SU-DHL-6 (cell line): ENCODE results near the gene HOXC6.

Source experiments
- H2AFZ ChIP-seq: fragments of 200-600 bp; sonication (generic); 2 replicates; pipeline ENCODE4 v1.6.1; 2014; ENCODE audit warnings: low read depth, mild to moderate bottlenecking, moderate library complexity, mixed read lengths, antibody characterized with exemption, low read length; ENCODE audit not compliant: severe bottlenecking
- H3F3A ChIP-seq: fragments of 200-600 bp; shearing (Covaris generic); 2 replicates; pipeline ENCODE4 v1.6.0; 2016; ENCODE audit warnings: antibody characterized with exemption, mild to moderate bottlenecking; ENCODE audit not compliant: insufficient read depth
- H3K27ac ChIP-seq: fragments of 200-600 bp; sonication (generic); 2 replicates; pipeline ENCODE4 v1.5.1; 2016; ENCODE audit warnings: low read depth, mild to moderate bottlenecking, low read length, moderate library complexity, mixed read lengths
- H3K27me3 ChIP-seq: fragments of 200-600 bp; sonication (generic), shearing (Covaris generic); 2 replicates; pipeline ENCODE4 v1.6.0; 2014; ENCODE audit warnings: mild to moderate bottlenecking, low read length
- H3K36me3 ChIP-seq: fragments of 200-600 bp; sonication (generic); 2 replicates; pipeline ENCODE4 v1.6.1; 2014; ENCODE audit warnings: mild to moderate bottlenecking, low read length, mixed read lengths
- H3K4me2 ChIP-seq: fragments of 300-600, 200-600 bp; shearing (Covaris generic), sonication (generic); 2 replicates; pipeline ENCODE4 v1.6.0; 2014; ENCODE audit warnings: low read length, low read depth, mild to moderate bottlenecking; ENCODE audit not compliant: poor library complexity, severe bottlenecking
- H3K4me3 ChIP-seq: fragments of 200-600 bp; sonication (generic); 2 replicates; pipeline ENCODE4 v1.5.1; 2014; ENCODE audit warnings: antibody characterized with exemption, low read length, mild to moderate bottlenecking, mixed read lengths; ENCODE audit not compliant: insufficient read depth, poor library complexity, severe bottlenecking
- H3K79me2 ChIP-seq: fragments of 200-600 bp; sonication (generic); 2 replicates; pipeline ENCODE4 v1.6.1; 2014; ENCODE audit warnings: mild to moderate bottlenecking, low read length, moderate library complexity; ENCODE audit not compliant: insufficient read depth
- H3K9ac ChIP-seq: fragments of 200-600 bp; sonication (generic); 2 replicates; pipeline ENCODE4 v1.7.0; 2014; ENCODE audit warnings: mild to moderate bottlenecking, low read length
- H3K9me2 ChIP-seq: fragments of 200-600 bp; sonication (generic); replicated peaks from 2 replicates; pipeline ENCODE4 v1.6.1; 2014; ENCODE audit warnings: low read length; ENCODE audit not compliant: insufficient read depth
- H3K9me3 ChIP-seq: fragments of 200-600 bp; sonication (generic); 2 replicates; pipeline ENCODE4 v1.6.1; 2014; ENCODE audit warnings: low read length, mixed read lengths; ENCODE audit not compliant: insufficient read depth
- H4K20me1 ChIP-seq: fragments of 200-600 bp; sonication (generic); 2 replicates; pipeline ENCODE4 v1.6.1; 2014; ENCODE audit warnings: low read depth, mild to moderate bottlenecking, antibody characterized with exemption, low read length, moderate library complexity, mixed read lengths
- CTCF ChIP-seq: fragments of 200-600 bp; sonication (generic); IDR thresholded peaks from one replicate; pipeline ENCODE4 v1.5.1; 2017; ENCODE audit warnings: antibody characterized with exemption, mild to moderate bottlenecking, low read length, moderate library complexity; ENCODE audit not compliant: insufficient read depth, poor library complexity, severe bottlenecking
- EZH2phosphoT487 ChIP-seq: fragments of 200-600 bp; sonication (generic), shearing (Covaris generic); conservative IDR thresholded peaks from 2 replicates; pipeline ENCODE4 v1.6.1; 2018; ENCODE audit warnings: mild to moderate bottlenecking, antibody characterized with exemption, low read length, moderate library complexity, mixed read lengths

Gene HOXC6

GRCh38 chr12:53982648-53983567, 45.3 kb upstream of the HOXC6 start:
- no peak overlapping the region for H3K27ac ChIP-seq
- TF ChIP-seq EZH2phosphoT487 (no peak), CTCF (no peak)
- H3K4me3 ChIP-seq: no peak overlapping the region
- H4K20me1 ChIP-seq: no peaks in the 10 kb centered on the region
- H3K4me2 ChIP-seq: no peak overlapping the region
- H3K27me3 ChIP-seq: no peaks in the 10 kb centered on the region
- H3K9ac ChIP-seq: no peak overlapping the region
- H3K36me3 ChIP-seq: no peaks in the 10 kb centered on the region
- no peaks in the 10 kb centered on the region for H3F3A ChIP-seq
- no peak overlapping the region for H2AFZ ChIP-seq
- H3K79me2 ChIP-seq: no peaks in the 10 kb centered on the region
- no peaks in the 10 kb centered on the region for H3K9me2 ChIP-seq
- H3K9me3 ChIP-seq: no peaks in the 10 kb centered on the region

- no peaks in the 10 kb centered on the region for H3K36me3 ChIP-seq
- no peak overlapping the region for H3K9ac ChIP-seq
- no peak overlapping the region for H2AFZ ChIP-seq
- no peaks in the 10 kb centered on the region for H3K9me2 ChIP-seq
- no peak overlapping the region for H3K27ac ChIP-seq
- H3K27me3 ChIP-seq: no peaks in the 10 kb centered on the region
- no peaks in the 10 kb centered on the region for H4K20me1 ChIP-seq
- H3K9me3 ChIP-seq: no peaks in the 10 kb centered on the region
- no peaks in the 10 kb centered on the region for H3K79me2 ChIP-seq
- no peaks in the 10 kb centered on the region for H3F3A ChIP-seq
- H3K4me2 ChIP-seq: no peak overlapping the region
- TF ChIP-seq EZH2phosphoT487 (no peak), CTCF (no peak)
- H3K4me3 ChIP-seq: no peak overlapping the region
Measured at GRCh38 chr12:53983568-53983949, 44.7 kb upstream of the HOXC6 start.

GRCh38 chr12:53983950-53984572, 44.2 kb upstream of the HOXC6 start:
- H3K27me3 ChIP-seq: no peaks in the 10 kb centered on the region
- no peak overlapping the region for H3K4me3 ChIP-seq
- no peak for TF ChIP-seq CTCF
- TF ChIP-seq EZH2phosphoT487: no peak
- H3K9ac ChIP-seq: no peak overlapping the region
- no peaks in the 10 kb centered on the region for H3K9me3 ChIP-seq
- no peaks in the 10 kb centered on the region for H3K9me2 ChIP-seq
- H3K36me3 ChIP-seq: no peaks in the 10 kb centered on the region
- H3K27ac ChIP-seq: no peak overlapping the region
- no peaks in the 10 kb centered on the region for H3F3A ChIP-seq
- H2AFZ ChIP-seq: no peak overlapping the region
- no peaks in the 10 kb centered on the region for H4K20me1 ChIP-seq
- no peaks in the 10 kb centered on the region for H3K79me2 ChIP-seq
- H3K4me2 ChIP-seq: no peak overlapping the region
